Vagina (tissue), 2 donors: ENCODE measurements around the gene HJURP. TPM values are rescaled to one million over a fixed set of nuclear protein-coding genes. Genes with fewer than 3 reads are reported as not detected.

Source experiments
- DNase-seq, 2 donors: peaks; one replicate each; pipeline ENCODE4 v3.0.0-alpha.2; 2017; ENCODE audit errors: extremely low spot score in 2 of 2
- H3K27ac ChIP-seq: fragments of 200-600 bp; sonication (generic); one replicate; pipeline ENCODE4 v1.5.1; 2019
- H3K27me3 ChIP-seq: fragments of 200-600 bp; sonication (generic); one replicate; pipeline ENCODE4 v1.5.1; 2019
- H3K36me3 ChIP-seq, 2 donors: fragments of 200-600 bp; sonication (generic); one replicate each; pipeline ENCODE4 v1.5.1; 2017 to 2019
- H3K4me1 ChIP-seq: fragments of 200-600 bp; sonication (generic); one replicate; pipeline ENCODE4 v1.5.1; 2019
- H3K4me3 ChIP-seq, 2 donors: fragments of 200-600 bp; sonication (generic); 1 replicate in 1 of 2; 2 replicates in 1 of 2; pipeline ENCODE4 v1.5.1; 2016 to 2019
- H3K9me3 ChIP-seq: fragments of 200-600 bp; sonication (generic); one replicate; pipeline ENCODE4 v1.5.1; 2019
- CTCF ChIP-seq, 3 experiments: fragments of 450-650 bp in 2 of 3; fragments of 200-600 bp in 1 of 3; sonication (generic) in 1 of 3; IDR thresholded peaks; one replicate each; pipeline ENCODE4 v1.5.1; 2017 to 2019; ENCODE audit warnings: antibody characterized with exemption in 3 of 3, mild to moderate bottlenecking in 2 of 3, moderate library complexity in 2 of 3
- POLR2A ChIP-seq, 2 donors: fragments of 450-650 bp; IDR thresholded peaks; one replicate each; pipeline ENCODE4 v1.6.1; 2017; ENCODE audit warnings: antibody characterized with exemption in 2 of 2, mild to moderate bottlenecking in 2 of 2, moderate library complexity in 2 of 2
- POLR2AphosphoS5 ChIP-seq, 2 donors: sonication (generic); formaldehyde crosslinking; IDR thresholded peaks; one replicate each; pipeline ENCODE4 v1.9.0; 2017; ENCODE audit warnings: antibody characterized with exemption in 2 of 2, mild to moderate bottlenecking in 2 of 2, low read depth in 1 of 2; ENCODE audit not compliant: insufficient read depth in 1 of 2
- intact Hi-C: fragments of 100-400 bp; cut with DNase I; formaldehyde crosslinking; loops from one replicate; pipeline ENCODE4 v1.15.1; 2023
- total RNA-seq: library from RNA; depleted of rRNA; stranded (reverse); fragments of >200 nt; gene quantifications from one replicate; pipeline ENCODE4 v1.2.3, GENCODE V29; 2016

Gene HJURP
- total RNA-seq, 1 donor from 2014 or later: 2.2 TPM

- H3K4me1 ChIP-seq: no peaks in the 10 kb centered on the region
- H3K27ac ChIP-seq: no peak overlapping the region
- peak in 1 of 2 donors; percentile 89 for DNase-seq
- no peaks in the 10 kb centered on the region for H3K27me3 ChIP-seq
- intact Hi-C loops: no loop called here
- H3K9me3 ChIP-seq: no peaks in the 10 kb centered on the region
- H3K4me3 ChIP-seq: no peak overlapping the region
- TF ChIP-seq CTCF (IDR thresholded peaks at IDR 0.05) (no peak), POLR2A (IDR thresholded peaks at IDR 0.05) (no peak), POLR2AphosphoS5 (IDR thresholded peaks at IDR 0.05; ENCODE audit: insufficient read depth in 1 of 2, low read depth in 1 of 2) (no peak)
- H3K36me3 ChIP-seq: no peaks in the 10 kb centered on the region
Observed at GRCh38 chr2:233798335-233799086, 55.8 kb downstream of the HJURP start.

- no peak overlapping the region for H3K4me3 ChIP-seq
- H3K9me3 ChIP-seq: no peaks in the 10 kb centered on the region
- no peaks in the 10 kb centered on the region for H3K4me1 ChIP-seq
- TF ChIP-seq POLR2AphosphoS5 (IDR thresholded peaks at IDR 0.05; ENCODE audit: insufficient read depth in 1 of 2, low read depth in 1 of 2) (no peak), CTCF (IDR thresholded peaks at IDR 0.05) (no peak), POLR2A (IDR thresholded peaks at IDR 0.05) (no peak)
- H3K27ac ChIP-seq: no peak overlapping the region
- intact Hi-C loops: no loop called here
- H3K27me3 ChIP-seq: no peaks in the 10 kb centered on the region
- DNase-seq: no peak
- no peaks in the 10 kb centered on the region for H3K36me3 ChIP-seq
Observed at GRCh38 chr2:233796254-233796653, 58.1 kb downstream of the HJURP start.

GRCh38 chr2:233795735-233796171 lies 58.6 kb downstream of the HJURP start:
- H3K27me3 ChIP-seq: no peaks in the 10 kb centered on the region
- no peaks in the 10 kb centered on the region for H3K36me3 ChIP-seq
- no peaks in the 10 kb centered on the region for H3K4me1 ChIP-seq
- no peak overlapping the region for H3K27ac ChIP-seq
- no peak for TF ChIP-seq CTCF (IDR thresholded peaks at IDR 0.05)
- TF ChIP-seq POLR2A (IDR thresholded peaks at IDR 0.05): no peak
- TF ChIP-seq POLR2AphosphoS5 (IDR thresholded peaks at IDR 0.05; ENCODE audit: insufficient read depth in 1 of 2, low read depth in 1 of 2): no peak
- no peak overlapping the region for H3K4me3 ChIP-seq
- H3K9me3 ChIP-seq: no peaks in the 10 kb centered on the region
- DNase-seq: peak in 1 of 2 donors; percentile 91
- intact Hi-C loops: no loop called here

- no peaks in the 10 kb centered on the region for H3K4me1 ChIP-seq
- no peaks in the 10 kb centered on the region for H3K9me3 ChIP-seq
- peak in 1 of 2 donors; percentile 84 for DNase-seq
- H3K4me3 ChIP-seq: no peak overlapping the region
- H3K36me3 ChIP-seq: no peaks in the 10 kb centered on the region
- intact Hi-C loops: no loop called here
- no peaks in the 10 kb centered on the region for H3K27me3 ChIP-seq
- TF ChIP-seq CTCF (IDR thresholded peaks at IDR 0.05): no peak
- no peak for TF ChIP-seq POLR2A (IDR thresholded peaks at IDR 0.05)
- TF ChIP-seq POLR2AphosphoS5 (IDR thresholded peaks at IDR 0.05; ENCODE audit: insufficient read depth in 1 of 2, low read depth in 1 of 2): no peak
- no peak overlapping the region for H3K27ac ChIP-seq
Observed at GRCh38 chr2:233794128-233794658, 60.1 kb downstream of the HJURP start.
